Eye (tissue), 1 donor: ENCODE data around the gene INHA.

Experiments
- DNase-seq: peaks from one replicate; pipeline ENCODE4 v3.0.0-alpha.2; 2015

The INHA gene

GRCh38 chr2:219540784-219541504 lies 31.2 kb upstream of the INHA start:
- DNase-seq = no peak

- peak; percentile 94 for DNase-seq
These were observed 30.4 kb upstream of the INHA start for GRCh38 chr2:219541611-219542180.

DNA sequence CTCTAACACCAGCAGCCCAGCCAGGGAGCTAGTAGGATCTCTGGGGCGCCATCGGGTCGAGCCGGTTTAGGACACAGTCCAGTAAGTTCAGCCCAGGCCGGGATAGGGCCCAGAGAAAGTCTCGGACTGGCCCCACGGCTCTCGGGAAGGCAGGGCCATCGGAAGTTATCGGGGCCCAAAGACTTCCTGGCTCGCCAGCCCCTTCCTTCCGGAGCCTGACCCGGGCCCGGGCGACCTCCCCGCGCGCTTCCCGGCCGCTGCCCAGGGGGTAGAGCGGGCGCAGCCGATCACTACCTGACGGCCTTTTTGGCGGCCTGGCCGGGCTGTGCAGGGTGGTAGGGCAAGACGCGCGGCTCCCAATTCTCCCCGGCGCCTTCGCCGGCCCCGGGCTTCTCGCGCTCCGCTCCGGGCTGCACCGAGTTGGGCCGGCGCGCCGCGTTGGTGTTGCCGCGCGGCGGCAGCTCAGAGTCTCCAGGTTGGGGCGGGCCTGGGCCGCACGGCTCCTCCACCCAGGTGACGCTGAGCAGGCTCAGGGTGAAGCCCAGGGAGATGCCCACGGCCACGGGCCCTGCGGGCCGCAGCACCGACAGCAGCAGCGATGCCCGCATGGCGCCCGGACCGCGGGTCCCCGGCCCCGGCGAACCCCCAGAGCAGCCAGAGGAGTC lies 29.0 kb upstream of the INHA start:
- no peak for DNase-seq

- peak; percentile 99 for DNase-seq
These were observed 28.3 kb upstream of the INHA start, which contains the start of the genes CHPF and TMEM198 for GRCh38 chr2:219543596-219544358. TSS of gene CHPF (minus strand) at chr2:219543809. CDS start at chr2:219543538, 271 bp downstream. TSS of gene TMEM198 (plus strand) at chr2:219544028. CDS start at chr2:219544728, 700 bp downstream.

DNA sequence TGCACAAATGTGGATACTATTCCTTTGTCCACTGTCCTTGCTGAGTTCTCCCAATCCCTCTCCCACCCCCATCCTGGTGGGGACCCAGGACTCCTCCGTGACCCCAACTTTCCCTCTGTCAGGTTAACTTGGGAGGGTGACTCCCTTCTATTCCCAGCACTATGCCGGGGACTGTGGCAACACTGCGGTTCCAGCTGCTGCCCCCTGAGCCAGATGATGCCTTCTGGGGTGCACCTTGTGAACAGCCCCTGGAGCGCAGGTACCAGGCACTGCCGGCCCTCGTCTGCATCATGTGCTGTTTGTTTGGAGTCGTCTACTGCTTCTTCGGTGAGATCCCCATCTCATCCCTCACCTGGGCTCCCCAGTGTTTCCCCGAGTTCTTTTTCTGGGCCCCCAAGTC lies 27.5 kb upstream of the INHA start:
- DNase-seq = no peak

GRCh38 chr2:219545295-219545942 lies 26.7 kb upstream of the INHA start:
- no peak for DNase-seq

GRCh38 chr2:219545943-219546352 lies 26.2 kb upstream of the INHA start:
- no peak for DNase-seq

DNA sequence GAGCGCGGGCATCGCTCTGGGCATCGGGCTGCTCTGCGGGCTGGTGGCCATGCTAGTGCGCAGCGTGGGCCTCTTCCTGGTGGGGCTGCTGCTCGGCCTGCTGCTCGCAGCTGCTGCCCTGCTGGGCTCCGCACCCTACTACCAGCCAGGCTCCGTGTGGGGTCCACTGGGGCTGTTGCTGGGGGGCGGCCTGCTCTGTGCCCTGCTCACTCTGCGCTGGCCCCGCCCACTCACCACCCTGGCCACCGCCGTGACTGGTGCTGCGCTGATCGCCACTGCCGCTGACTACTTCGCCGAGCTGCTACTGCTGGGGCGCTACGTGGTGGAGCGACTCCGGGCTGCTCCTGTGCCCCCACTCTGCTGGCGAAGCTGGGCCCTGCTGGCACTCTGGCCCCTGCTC lies 24.5 kb upstream of the INHA start:
- no peak for DNase-seq

DNA sequence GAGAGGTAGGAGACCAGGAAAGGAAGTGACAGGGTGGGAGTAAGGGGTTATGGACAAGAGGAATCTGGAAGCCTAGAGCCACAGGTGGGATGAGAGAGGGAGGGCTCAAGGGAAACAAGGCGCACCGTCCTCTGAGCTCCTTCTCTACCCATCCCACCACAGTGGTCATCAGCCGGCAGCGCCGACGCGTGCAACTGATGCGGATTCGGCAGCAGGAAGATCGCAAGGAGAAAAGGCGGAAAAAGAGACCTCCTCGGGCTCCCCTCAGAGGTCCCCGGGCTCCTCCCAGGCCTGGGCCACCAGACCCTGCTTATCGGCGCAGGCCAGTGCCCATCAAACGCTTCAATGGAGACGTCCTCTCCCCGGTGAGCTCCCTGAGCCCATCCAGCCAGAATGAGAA lies 23.1 kb upstream of the INHA start:
- DNase-seq = no peak

DNA sequence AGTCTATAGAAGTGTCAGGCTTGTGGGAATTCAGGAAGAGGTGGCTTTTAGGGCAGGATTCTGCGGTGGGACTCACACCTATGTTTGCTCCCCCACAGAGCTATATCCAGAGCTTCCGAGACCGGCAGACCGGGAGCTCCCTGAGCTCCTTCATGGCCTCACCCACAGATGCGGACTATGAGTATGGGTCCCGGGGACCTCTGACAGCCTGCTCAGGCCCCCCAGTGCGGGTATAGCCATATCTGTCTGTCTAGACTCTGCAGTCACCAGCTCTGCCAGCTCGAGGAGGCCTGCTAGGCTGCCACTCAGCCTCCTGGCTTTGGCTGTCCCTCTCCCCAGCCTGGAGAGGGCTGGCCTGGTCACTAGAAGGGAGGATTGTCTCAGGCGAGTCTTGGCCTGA lies 22.5 kb upstream of the INHA start:
- no peak for DNase-seq

DNA sequence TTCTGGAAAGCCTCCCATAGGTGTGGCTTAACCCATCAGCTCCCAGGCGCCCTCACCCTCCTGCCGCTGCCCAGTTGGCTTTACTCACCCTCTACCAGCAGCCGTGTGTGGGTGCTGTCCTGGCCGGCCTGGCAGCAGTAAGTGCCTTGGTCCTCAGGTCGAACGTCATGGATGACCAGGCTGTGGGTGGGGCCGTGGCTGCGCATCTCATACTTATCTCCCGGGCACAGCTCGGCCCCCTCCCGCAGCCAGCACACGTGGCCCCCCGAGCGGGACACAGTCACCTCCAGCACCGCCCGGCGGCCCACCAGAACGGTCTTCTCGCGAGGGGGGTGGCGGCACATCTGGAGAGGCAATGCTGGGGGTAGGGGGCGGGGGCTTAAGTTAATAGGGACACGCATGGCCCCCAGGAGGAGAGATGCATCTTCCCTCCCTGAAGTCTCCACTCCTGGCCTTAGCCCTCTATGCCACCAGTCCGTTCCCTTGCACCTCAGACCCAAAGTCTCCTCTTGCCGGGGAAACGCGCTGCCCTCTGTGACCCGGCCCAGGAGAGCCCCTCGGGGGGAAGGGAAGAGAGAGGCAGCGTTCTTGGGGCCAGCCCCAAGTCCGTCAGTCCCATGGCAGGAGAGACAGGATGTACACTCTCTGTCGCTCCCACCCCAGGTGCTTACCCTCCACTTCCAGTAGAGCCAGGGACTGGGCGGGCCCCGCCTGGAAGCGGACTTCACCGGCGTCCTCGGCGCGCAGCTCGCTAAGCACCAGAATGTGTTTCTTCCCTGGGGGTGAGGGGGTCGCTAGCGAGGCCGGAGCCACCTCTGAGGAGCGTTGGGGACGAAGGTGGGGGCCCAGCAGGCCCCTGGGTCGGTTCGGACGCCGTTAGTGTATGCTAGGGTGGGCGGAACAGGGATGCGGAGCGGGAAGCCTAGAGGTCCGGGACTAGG lies 20.4 kb upstream of the INHA start:
- DNase-seq = peak; percentile 50

- peak; percentile 96 for DNase-seq
These were observed 19.5 kb upstream of the INHA start for GRCh38 chr2:219552382-219553167.

- no peak for DNase-seq
These were observed 19.0 kb upstream of the INHA start for GRCh38 chr2:219553168-219553417.

- DNase-seq = no peak
These were observed 18.6 kb upstream of the INHA start for GRCh38 chr2:219553463-219553963.

GRCh38 chr2:219554350-219554749 lies 17.8 kb upstream of the INHA start:
- no peak for DNase-seq

DNA sequence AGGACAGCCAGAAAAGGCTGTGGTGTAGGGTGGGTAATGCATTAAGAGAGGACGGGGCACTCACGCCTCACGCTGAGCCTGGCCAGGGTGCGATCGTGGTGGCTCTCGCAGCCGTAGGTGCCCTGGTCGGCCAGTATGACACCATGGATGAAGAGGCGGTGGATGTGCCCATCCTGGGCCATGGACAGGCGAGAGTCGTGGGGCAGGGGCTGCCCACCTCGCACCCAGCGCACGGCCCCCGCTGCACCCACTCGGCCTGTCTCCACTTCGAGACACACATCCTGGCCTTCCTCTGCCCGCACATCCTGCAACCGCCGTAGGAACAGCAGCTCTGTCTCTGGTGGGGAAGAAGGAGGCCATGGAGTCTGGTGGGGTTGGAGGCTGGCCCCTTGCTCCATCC lies 16.2 kb upstream of the INHA start:
- DNase-seq = no peak

DNA sequence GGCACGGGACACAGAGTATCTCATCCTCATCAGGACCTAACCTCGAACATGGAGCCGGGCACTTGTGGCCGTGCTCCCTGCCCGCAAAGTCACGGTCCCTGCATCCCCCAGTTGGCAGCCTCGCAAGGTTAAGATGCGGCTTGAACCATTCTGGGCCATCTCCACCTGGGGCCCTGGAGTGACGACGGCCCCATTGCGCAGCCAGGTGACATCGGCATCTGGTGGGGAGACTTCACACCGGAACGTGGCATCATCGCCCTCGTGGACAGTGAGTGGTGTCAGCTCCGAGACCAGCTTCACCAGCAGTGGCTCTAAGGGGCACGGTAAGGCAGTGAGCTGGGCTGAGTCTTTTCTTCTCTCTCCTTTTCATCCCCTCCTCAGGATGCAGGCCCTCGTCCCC lies 15.7 kb upstream of the INHA start:
- DNase-seq = no peak

DNA sequence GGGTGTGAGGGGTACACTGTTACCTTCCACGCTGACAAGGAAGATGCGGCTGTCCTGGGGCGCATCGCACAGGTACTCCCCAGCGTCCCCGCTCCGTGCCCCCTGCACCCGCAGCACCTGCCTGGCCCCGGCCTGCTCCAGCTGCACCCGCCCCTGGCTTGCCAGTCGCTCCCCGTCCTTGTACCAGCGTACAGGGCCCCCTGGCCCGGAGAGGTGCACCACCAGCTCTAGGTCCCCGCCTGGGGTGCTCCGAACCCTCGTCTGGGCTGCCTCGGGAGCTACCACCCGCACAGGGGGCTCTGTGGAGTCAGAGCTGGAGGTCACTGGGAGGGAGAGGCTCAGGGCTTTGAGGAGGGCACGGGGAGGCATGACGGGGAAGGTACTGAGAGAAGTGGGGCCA lies 14.8 kb upstream of the INHA start:
- DNase-seq = no peak

DNA sequence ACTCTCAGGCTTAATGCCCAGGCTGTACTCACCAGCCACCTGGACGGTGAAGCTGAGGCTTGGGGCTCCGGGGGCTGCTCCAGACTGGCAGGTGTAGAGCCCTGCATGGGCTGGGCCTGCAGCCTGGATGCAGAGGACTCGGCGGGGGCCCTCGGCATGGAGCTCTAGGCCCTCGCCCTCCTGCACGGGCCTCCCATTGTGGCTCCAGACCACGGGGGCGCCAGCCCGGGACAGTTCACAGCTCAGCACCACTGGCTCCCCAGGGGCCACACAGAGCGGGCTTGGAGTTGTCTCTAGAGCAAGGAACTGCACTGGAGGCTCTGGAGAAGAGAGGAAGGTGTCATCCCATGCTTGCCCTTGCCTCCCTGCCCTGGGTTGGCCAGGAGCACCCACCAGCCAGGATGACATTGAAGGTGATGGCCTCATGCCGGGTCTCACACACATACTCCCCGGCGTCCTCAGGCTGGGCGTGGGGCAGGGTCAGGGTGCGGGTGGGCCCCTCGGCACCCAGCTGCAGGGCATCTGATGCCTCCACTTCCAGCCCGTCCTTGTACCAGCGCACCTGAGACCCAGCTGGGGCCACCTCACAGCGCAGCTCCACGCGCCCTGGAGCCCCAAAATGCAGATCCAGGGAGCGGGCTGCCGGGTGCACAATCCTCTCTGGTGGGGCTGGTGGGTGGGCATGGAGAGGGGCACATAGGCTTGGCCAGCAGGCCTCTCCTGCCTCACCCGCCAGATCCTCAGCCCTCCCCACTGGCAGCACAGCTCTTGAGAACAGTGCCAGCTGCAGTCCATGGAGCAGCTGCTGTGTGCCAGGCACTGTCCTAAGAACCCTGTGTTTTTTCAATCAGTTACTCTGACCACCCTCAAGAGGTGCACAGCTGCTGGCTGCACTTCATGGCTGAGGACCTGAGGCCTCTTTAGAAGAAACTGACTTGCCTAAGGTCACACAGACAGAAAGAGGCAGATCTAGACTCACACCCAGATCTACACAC lies 14.0 kb upstream of the INHA start:
- no peak for DNase-seq
